Measurements from ENCODE around the gene TMEM91. TPM values are rescaled to one million over a fixed set of nuclear protein-coding genes. Genes with fewer than 3 reads are reported as not detected.

The TMEM91 gene
- total RNA-seq, 1 donor from 2014 or later: 52.6 TPM

- no peak for DNase-seq
- TF ChIP-seq CTCF (IDR thresholded peaks at IDR 0.05; ENCODE audit: partially characterized antibody, unreplicated experiment): no peak
- peaks cover 25% of the 10 kb centered on the region for H3K9me3 Mint-ChIP-seq (ENCODE audit: unreplicated experiment)
- peak overlapping the region; percentile 91 for H3K27ac Mint-ChIP-seq (ENCODE audit: unreplicated experiment)
- peaks cover 43% of the 10 kb centered on the region for H3K4me1 Mint-ChIP-seq (ENCODE audit: low read depth, unreplicated experiment)
- H3K36me3 Mint-ChIP-seq (ENCODE audit: unreplicated experiment): no peaks in the 10 kb centered on the region
- peaks cover 28% of the 10 kb centered on the region for H3K27me3 Mint-ChIP-seq (ENCODE audit: unreplicated experiment)
- H3K4me3 Mint-ChIP-seq (ENCODE audit: unreplicated experiment): peak overlapping the region; percentile 27
Measured at GRCh38 chr19:41328842-41329225, 47.5 kb upstream of the TMEM91 start.

- Mint-ChIP-seq H3K4me3 (ENCODE audit: unreplicated experiment) (peak overlapping the region; percentile 58), H3K36me3 (ENCODE audit: unreplicated experiment) (no peaks in the 10 kb centered on the region), H3K27ac (ENCODE audit: unreplicated experiment) (peak overlapping the region; percentile 74), H3K9me3 (ENCODE audit: unreplicated experiment) (peaks cover 16% of the 10 kb centered on the region), H3K27me3 (ENCODE audit: unreplicated experiment) (peaks cover 25% of the 10 kb centered on the region), H3K4me1 (ENCODE audit: low read depth, unreplicated experiment) (peaks cover 30% of the 10 kb centered on the region)
- no peak for TF ChIP-seq CTCF (IDR thresholded peaks at IDR 0.05; ENCODE audit: partially characterized antibody, unreplicated experiment)
- DNase-seq: no peak
Measured at GRCh38 chr19:41330481-41330880, 45.9 kb upstream of the TMEM91 start.

GRCh38 chr19:41330946-41331678 lies 45.2 kb upstream of the TMEM91 start:
- peaks cover 29% of the 10 kb centered on the region for H3K4me1 Mint-ChIP-seq (ENCODE audit: low read depth, unreplicated experiment)
- H3K36me3 Mint-ChIP-seq (ENCODE audit: unreplicated experiment): no peaks in the 10 kb centered on the region
- peaks cover 25% of the 10 kb centered on the region for H3K27me3 Mint-ChIP-seq (ENCODE audit: unreplicated experiment)
- peak; percentile 51 for DNase-seq
- H3K9me3 Mint-ChIP-seq (ENCODE audit: unreplicated experiment): peaks cover 16% of the 10 kb centered on the region
- no peak for TF ChIP-seq CTCF (IDR thresholded peaks at IDR 0.05; ENCODE audit: partially characterized antibody, unreplicated experiment)
- H3K4me3 Mint-ChIP-seq (ENCODE audit: unreplicated experiment): peak overlapping the region; percentile 70
- peak overlapping the region; percentile 72 for H3K27ac Mint-ChIP-seq (ENCODE audit: unreplicated experiment)

- Mint-ChIP-seq H3K4me1 (ENCODE audit: low read depth, unreplicated experiment) (peaks cover 22% of the 10 kb centered on the region), H3K36me3 (ENCODE audit: unreplicated experiment) (no peaks in the 10 kb centered on the region), H3K4me3 (ENCODE audit: unreplicated experiment) (peak overlapping the region; percentile 70), H3K27ac (ENCODE audit: unreplicated experiment) (peak overlapping the region; percentile 19), H3K9me3 (ENCODE audit: unreplicated experiment) (peaks cover 9% of the 10 kb centered on the region), H3K27me3 (ENCODE audit: unreplicated experiment) (peaks cover 18% of the 10 kb centered on the region)
- no peak for DNase-seq
- TF ChIP-seq CTCF (IDR thresholded peaks at IDR 0.05; ENCODE audit: partially characterized antibody, unreplicated experiment): no peak
Measured at GRCh38 chr19:41332000-41332399, 44.3 kb upstream of the TMEM91 start.

GRCh38 chr19:41332468-41332867 lies 43.9 kb upstream of the TMEM91 start:
- H3K4me3 Mint-ChIP-seq (ENCODE audit: unreplicated experiment): no peak overlapping the region
- peaks cover 16% of the 10 kb centered on the region for H3K27me3 Mint-ChIP-seq (ENCODE audit: unreplicated experiment)
- H3K4me1 Mint-ChIP-seq (ENCODE audit: low read depth, unreplicated experiment): peaks cover 20% of the 10 kb centered on the region
- no peak overlapping the region for H3K27ac Mint-ChIP-seq (ENCODE audit: unreplicated experiment)
- DNase-seq: no peak
- no peaks in the 10 kb centered on the region for H3K36me3 Mint-ChIP-seq (ENCODE audit: unreplicated experiment)
- no peak for TF ChIP-seq CTCF (IDR thresholded peaks at IDR 0.05; ENCODE audit: partially characterized antibody, unreplicated experiment)
- peaks cover 8% of the 10 kb centered on the region for H3K9me3 Mint-ChIP-seq (ENCODE audit: unreplicated experiment)

All from glutamatergic neuron (in vitro differentiated cells).